HepG2 (cell line): ENCODE data around the gene CEP250. TPM values are rescaled to one million over a fixed set of nuclear protein-coding genes. Genes with fewer than 3 reads are reported as not detected.
A peak's percentile ranks its signal among the peaks of the same experiment; 100 is the strongest.

ENCODE experiments used
- ATAC-seq: fragments of 200-7000 bp; cut with Tn5 transposase; 3 replicates; pipeline ENCODE4 v1.9.1; 2020; ENCODE audit warnings: mild to moderate bottlenecking, moderate library complexity
- BruUV-seq: library from RNA; stranded (reverse); fragments of 400-500 nt; replicated peaks from 2 replicates; lab custom pipeline; 2021; lab: Mats Ljungman, UMichigan
- CTCF ChIA-PET: fragments of 300-600 bp; formaldehyde crosslinking; extraction: SDS; loops from one replicate; lab custom pipeline; 2021; ENCODE audit warnings: low total read pairs, inconsistent platforms, low intra/inter-chr PET ratio; lab: Yijun Ruan, JAX
- POLR2A ChIA-PET: fragments of 350-600 bp; sonication (Branson Sonifier 250); formaldehyde crosslinking; loops from one replicate; lab custom pipeline; 2020; ENCODE audit warnings: antibody characterized with exemption, inconsistent platforms; lab: Yijun Ruan, JAX
- DNase-seq: peaks from one replicate; pipeline ENCODE4 v3.0.0-alpha.2; 2015; ENCODE audit warnings: low spot score
- FAIRE-seq: peaks from 3 replicates; lab custom pipeline; 2011; peaks lifted over from hg19 to GRCh38; lab: Jason Lieb, UNC
- H2AFZ ChIP-seq: one replicate; pipeline ENCODE4 v1.6.1; 2011; ENCODE audit warnings: low read length, inconsistent platforms
- H3K27ac ChIP-seq: fragments of 300-600 bp; 3 replicates; pipeline ENCODE4 v1.8.0; 2011; ENCODE audit warnings: mixed run types, mild to moderate bottlenecking, mixed read lengths, low read length, inconsistent platforms; ENCODE audit not compliant: insufficient read depth; ENCODE audit errors: extremely low read length
- H3K27me3 ChIP-seq, 2 experiments: fragments of 200-600 bp in 1 of 2; 2 replicates in 1 of 2; 3 replicates in 1 of 2; pipeline versions ENCODE4 v1.6.0 to v1.8.0; 2011; ENCODE audit warnings: low read length in 2 of 2, mild to moderate bottlenecking in 2 of 2, moderate library complexity in 2 of 2, inconsistent platforms in 1 of 2; ENCODE audit not compliant: insufficient read depth in 2 of 2, control insufficient read depth in 1 of 2
- H3K36me3 ChIP-seq, 2 experiments: fragments of 200-600 bp in 1 of 2; replicated peaks in 1 of 2; 2 replicates in 1 of 2; 3 replicates in 1 of 2; pipeline versions ENCODE4 v1.5.1 to v1.8.0; 2011; ENCODE audit warnings: low read length in 2 of 2, inconsistent platforms in 1 of 2; ENCODE audit not compliant: insufficient read depth in 2 of 2, control insufficient read depth in 1 of 2
- H3K4me1 ChIP-seq: 2 replicates; pipeline ENCODE4 v1.5.1; 2012; ENCODE audit warnings: low read length, inconsistent platforms; ENCODE audit not compliant: insufficient read depth
- H3K4me2 ChIP-seq: 2 replicates; pipeline ENCODE4 v1.6.0; 2011; ENCODE audit warnings: low read depth, low read length, inconsistent platforms
- H3K4me3 ChIP-seq, 3 experiments: fragments of 200-600 bp in 1 of 3; sonication (generic), shearing (Covaris generic) in 1 of 3; replicated peaks in 1 of 3; 2 replicates each; pipeline ENCODE4 v1.5.1; 2011 to 2016; ENCODE audit warnings: low read length in 3 of 3, inconsistent platforms in 2 of 3, low read depth in 2 of 3, mild to moderate bottlenecking in 2 of 3, control low read depth in 1 of 3, mixed read lengths in 1 of 3; ENCODE audit not compliant: insufficient read depth in 1 of 3
- H3K79me2 ChIP-seq: one replicate; pipeline ENCODE4 v1.6.1; 2011; ENCODE audit warnings: low read length, inconsistent platforms; ENCODE audit not compliant: insufficient read depth
- H3K9ac ChIP-seq: 2 replicates; pipeline ENCODE4 v1.6.0; 2011; ENCODE audit warnings: mild to moderate bottlenecking, low read depth, low read length, inconsistent platforms; ENCODE audit not compliant: insufficient read depth
- H3K9me3 ChIP-seq: 2 replicates; pipeline ENCODE4 v1.5.1; 2012; ENCODE audit warnings: mild to moderate bottlenecking, low read length
- H4K20me1 ChIP-seq: 2 replicates; pipeline ENCODE4 v1.6.0; 2011; ENCODE audit warnings: inconsistent platforms, mild to moderate bottlenecking, low read length, moderate library complexity; ENCODE audit not compliant: insufficient read depth
- AHR ChIP-seq: IDR thresholded peaks from 2 replicates; pipeline ENCODE4 v1.6.1; 2018; ENCODE audit warnings: missing genetic modification reagents, missing compliant biosample characterization
- ATF2 ChIP-seq: sonication (generic); formaldehyde crosslinking; IDR thresholded peaks from 2 replicates; pipeline ENCODE4 v1.4.0; 2020; ENCODE audit warnings: missing genetic modification reagents
- CEBPB ChIP-seq: IDR thresholded peaks from 2 replicates; pipeline ENCODE4 v1.6.1; 2011; ENCODE audit warnings: low read depth, low read length, improper control_type of control experiment, borderline replicate concordance
- CEBPG ChIP-seq: IDR thresholded peaks from 2 replicates; pipeline ENCODE4 v1.6.1; 2016
- HOXA3 ChIP-seq: sonication (generic); formaldehyde crosslinking; IDR thresholded peaks from 2 replicates; pipeline ENCODE4 v1.5.0; 2020; ENCODE audit warnings: missing genetic modification reagents
- KDM5B ChIP-seq: sonication (generic); formaldehyde crosslinking; IDR thresholded peaks from 2 replicates; pipeline ENCODE4 v1.4.0; 2020; ENCODE audit warnings: missing genetic modification reagents, mild to moderate bottlenecking, borderline replicate concordance
- KLF11 ChIP-seq: IDR thresholded peaks from 2 replicates; pipeline ENCODE4 v1.6.1; 2016; ENCODE audit warnings: missing compliant biosample characterization
- MIXL1 ChIP-seq: IDR thresholded peaks from 2 replicates; pipeline ENCODE4 v1.6.1; 2016
- NFATC3 ChIP-seq: sonication (generic); formaldehyde crosslinking; IDR thresholded peaks from 2 replicates; pipeline ENCODE4 v1.5.1; 2020; ENCODE audit warnings: mild to moderate bottlenecking, missing genetic modification reagents
- PREB ChIP-seq: sonication (generic); formaldehyde crosslinking; IDR thresholded peaks from 2 replicates; pipeline ENCODE4 v1.4.0; 2020; ENCODE audit warnings: missing genetic modification reagents
- SALL1 ChIP-seq: sonication (generic); formaldehyde crosslinking; IDR thresholded peaks from 2 replicates; pipeline ENCODE4 v1.8.0; 2022; ENCODE audit warnings: mild to moderate bottlenecking, missing genetic modification reagents
- SMAD3 ChIP-seq: sonication (generic); formaldehyde crosslinking; IDR thresholded peaks from 2 replicates; pipeline ENCODE4 v1.4.0; 2020; ENCODE audit warnings: missing genetic modification reagents
- SOX13 ChIP-seq, 3 experiments: fragments of 450-650 bp in 1 of 3; sonication (generic) in 1 of 3; formaldehyde crosslinking in 1 of 3; IDR thresholded peaks in 2 of 3; conservative IDR thresholded peaks in 1 of 3; 2 replicates each; pipeline versions ENCODE4 v1.5.0 to v1.6.1; 2016 to 2020; ENCODE audit warnings: antibody characterized with exemption in 1 of 3, mild to moderate bottlenecking in 1 of 3, missing compliant biosample characterization in 1 of 3, missing genetic modification reagents in 1 of 3, moderate library complexity in 1 of 3
- SP4 ChIP-seq: sonication (generic); formaldehyde crosslinking; IDR thresholded peaks from 2 replicates; pipeline ENCODE4 v1.8.1; 2023; ENCODE audit warnings: mild to moderate bottlenecking, missing genetic modification reagents
- THAP8 ChIP-seq: sonication (generic); formaldehyde crosslinking; IDR thresholded peaks from 2 replicates; pipeline ENCODE4 v1.5.1; 2020; ENCODE audit warnings: missing genetic modification reagents, mild to moderate bottlenecking, borderline replicate concordance
- TP53 ChIP-seq: sonication (generic); formaldehyde crosslinking; conservative IDR thresholded peaks from 2 replicates; pipeline ENCODE4 v1.4.0; 2020; ENCODE audit warnings: missing genetic modification reagents
- ZFP82 ChIP-seq: sonication (generic); formaldehyde crosslinking; IDR thresholded peaks from 2 replicates; pipeline ENCODE4 v1.5.1; 2020; ENCODE audit warnings: mild to moderate bottlenecking, missing genetic modification reagents, borderline replicate concordance
- ZNF24 ChIP-seq: fragments of 450-650 bp; IDR thresholded peaks from 2 replicates; pipeline ENCODE4 v1.6.1; 2017; ENCODE audit warnings: antibody characterized with exemption, mild to moderate bottlenecking
- ZNF512B ChIP-seq: sonication (generic); formaldehyde crosslinking; IDR thresholded peaks from 2 replicates; pipeline ENCODE4 v1.5.1; 2020; ENCODE audit warnings: missing genetic modification reagents, mild to moderate bottlenecking, borderline replicate concordance
- ZNF75D ChIP-seq: sonication (generic); formaldehyde crosslinking; IDR thresholded peaks from 2 replicates; pipeline ENCODE4 v1.8.1; 2023; ENCODE audit warnings: missing genetic modification reagents, mild to moderate bottlenecking, borderline replicate concordance
- WGBS: methylation state at CpG from one replicate; pipeline ENCODE4 v1.1.6; 2017; ENCODE audit warnings: low lambda C conversion rate; 5-methylcytosine and 5-hydroxymethylcytosine counted together
- in situ Hi-C: cut with HindIII; loops from 2 replicates; pipeline ENCODE4 v1.10.0; 2017; ENCODE audit warnings: low pct_unique_long_range_greater_than_20kb; ENCODE audit not compliant: extremely low pct_ligation_motif_present
- intact Hi-C: fragments of 100-400 bp; cut with micrococcal nuclease; formaldehyde crosslinking; loops from one replicate; pipeline ENCODE4 v1.10.0; 2022; ENCODE audit not compliant: unreplicated experiment
- polyA plus RNA-seq, 8 experiments: library from polyadenylated mRNA; depleted of rRNA in 3 of 8; stranded (reverse) in 7 of 8; unstranded in 1 of 8; fragments of >200 nt; fragmentation: Illumina TruSeq in 4 of 8; extraction: Trizol in 4 of 8; gene quantifications; 2 replicates each; pipeline versions ENCODE4 v1.2.1 to v1.2.3, GENCODE V29; 2011 to 2016; ENCODE audit warnings: low read depth in 4 of 8, missing spikeins in 1 of 8, mixed read lengths in 1 of 8; ENCODE audit not compliant: insufficient read depth in 1 of 8
- total RNA-seq, 5 experiments: library from RNA; depleted of rRNA; stranded (reverse); fragments of >200 nt; fragmentation: Illumina TruSeq; extraction: Trizol; gene quantifications; 2 replicates each; pipeline ENCODE4 v1.2.3, GENCODE V29; 2016; ENCODE audit warnings: low read depth in 1 of 5

The CEP250 gene
- total and polyA plus RNA-seq, 2 of the 13 experiments (the other 11 are each of a cell fraction or from before 2014, with no cell fraction given) = 28.8 to 55.3 TPM

GRCh38 chr20:35410613-35411012, 44.8 kb upstream of the CEP250 start (continued):
- no peak for TF ChIP-seq ZNF512B (CRISPR knock-in tag)
- TF ChIP-seq KDM5B (CRISPR knock-in tag) = no peak
- TF ChIP-seq ZNF75D (CRISPR knock-in tag) = no peak
- TF ChIP-seq ZFP82 = no peak; the same call in 1 of the 2 replicates
- no peak for TF ChIP-seq HOXA3 (CRISPR knock-in tag)
- TF ChIP-seq THAP8 (CRISPR knock-in tag) = no peak
- TF ChIP-seq TP53 = no peak

GRCh38 chr20:35421322-35421721, 34.1 kb upstream of the CEP250 start:
- no peaks in the 10 kb centered on the region for H3K36me3 ChIP-seq
- BruUV-seq = no TSS peak
- no peak overlapping the region for H3K4me2 ChIP-seq
- no peak overlapping the region for H3K4me3 ChIP-seq
- 10% methylated on average over 2 of the region's 2 CpGs for WGBS
- H2AFZ ChIP-seq = no peak overlapping the region
- in situ Hi-C loops = no loop called here
- no peaks in the 10 kb centered on the region for H4K20me1 ChIP-seq
- no peaks in the 10 kb centered on the region for H3K4me1 ChIP-seq
- DNase-seq = no peak
- H3K9ac ChIP-seq = no peak overlapping the region
- intact Hi-C loops = no loop called here
- H3K27ac ChIP-seq = no peak overlapping the region
- peaks cover 2 to 5% of the 10 kb centered on the region in 2 experiments; a peak in 2 of 5 replicates for H3K27me3 ChIP-seq
- H3K79me2 ChIP-seq = no peaks in the 10 kb centered on the region
- ChIA-PET POLR2A (no interaction called here), CTCF (no interaction called here)
- no peak for FAIRE-seq
- H3K9me3 ChIP-seq = no peaks in the 10 kb centered on the region
- no peak for ATAC-seq
- TF ChIP-seq SMAD3 (CRISPR knock-in tag) (no peak), SP4 (CRISPR knock-in tag) (no peak), AHR (CRISPR knock-in tag) (no peak), MIXL1 (CRISPR knock-in tag) (no peak), SALL1 (CRISPR knock-in tag) (no peak), SOX13 (IDR thresholded peaks at IDR 0.05) (no peak), SOX13 (CRISPR knock-in tag; conservative IDR thresholded peaks at IDR 0.05 in 1 of 2, IDR thresholded peaks at IDR 0.05 in 1 of 2) (no peak), CEBPB (peak; percentile 54), CEBPG (CRISPR knock-in tag) (0 out of 2 replicates have a peak, but pooled peaks have one; percentile 4), NFATC3 (no peak), KLF11 (CRISPR knock-in tag) (no peak), PREB (CRISPR knock-in tag) (no peak), ZNF24 (no peak), ATF2 (CRISPR knock-in tag) (no peak)
